Measurements from ENCODE around the gene SH2D1A.

Gene SH2D1A

GRCh38 chrX:124393238-124393637 lies 46.9 kb downstream of the SH2D1A start:
- CTCF ChIA-PET = interaction anchor here (0.6 kb wide), 1 partner anchor 46 kb away, joined by 3 read pairs; no protein-coding TSS in a partner anchor
- POLR2A ChIA-PET (ENCODE audit: low non-redundant PET) = no interaction called here
- no peak for DNase-seq (ENCODE audit: low spot score)
- H3K27ac ChIP-seq = no peak overlapping the region
- TF ChIP-seq CTCF (conservative IDR thresholded peaks at IDR 0.05; ENCODE audit: low read depth) = no peak

- H3K27ac ChIP-seq = no peak overlapping the region
- DNase-seq (ENCODE audit: low spot score) = no peak
- ChIA-PET POLR2A (ENCODE audit: low non-redundant PET) (no interaction called here), CTCF (interaction anchor here (0.6 to 1.3 kb wide), 3 partner anchors 45 to 738 kb away, joined by 3 read pairs; no protein-coding TSS in a partner anchor)
- no peak for TF ChIP-seq CTCF (conservative IDR thresholded peaks at IDR 0.05; ENCODE audit: low read depth)
Observed at GRCh38 chrX:124393659-124394058, 47.3 kb downstream of the SH2D1A start.

- ChIA-PET CTCF (no interaction called here), POLR2A (ENCODE audit: low non-redundant PET) (no interaction called here)
- H3K27ac ChIP-seq = no peak overlapping the region
Observed at GRCh38 chrX:124395145-124395880, 49.0 kb downstream of the SH2D1A start.

GRCh38 chrX:124401696-124402095 lies 55.3 kb downstream of the SH2D1A start:
- CTCF ChIA-PET = no interaction called here

More at GRCh38 chrX:124395145-124395880, 49.0 kb downstream of the SH2D1A start:
- no peak for TF ChIP-seq CTCF (conservative IDR thresholded peaks at IDR 0.05; ENCODE audit: low read depth)
- DNase-seq (ENCODE audit: low spot score) = no peak

GRCh38 chrX:124405868-124406267 lies 59.5 kb downstream of the SH2D1A start:
- H3K27ac ChIP-seq = no peak overlapping the region
- POLR2A ChIA-PET (ENCODE audit: low non-redundant PET) = no interaction called here
- no peak for DNase-seq (ENCODE audit: low spot score)
- CTCF ChIA-PET = interaction anchor here (0.7 to 1.7 kb wide), 3 partner anchors 234 to 725 kb away, joined by 4 to 5 read pairs (median 5); no protein-coding TSS in a partner anchor
- no peak for TF ChIP-seq CTCF (conservative IDR thresholded peaks at IDR 0.05; ENCODE audit: low read depth)

More at GRCh38 chrX:124401696-124402095, 55.3 kb downstream of the SH2D1A start:
- TF ChIP-seq CTCF (conservative IDR thresholded peaks at IDR 0.05; ENCODE audit: low read depth) = no peak
- no peak overlapping the region for H3K27ac ChIP-seq
- POLR2A ChIA-PET (ENCODE audit: low non-redundant PET) = no interaction called here
- no peak for DNase-seq (ENCODE audit: low spot score)

GRCh38 chrX:124406294-124407014 lies 60.1 kb downstream of the SH2D1A start:
- TF ChIP-seq CTCF (conservative IDR thresholded peaks at IDR 0.05; ENCODE audit: low read depth) = peak; percentile 48
- peak; percentile 87 for DNase-seq (ENCODE audit: low spot score)
- ChIA-PET POLR2A (ENCODE audit: low non-redundant PET) (no interaction called here), CTCF (interaction anchor here (0.7 to 1.7 kb wide), 2 partner anchors 405 to 725 kb away, joined by 4 to 5 read pairs; no protein-coding TSS in a partner anchor)
- no peak overlapping the region for H3K27ac ChIP-seq

Measured in RWPE1 (cell line).